NK-92 (cell line): ENCODE data around the gene RARRES1.

Source experiments
- DNase-seq: peaks from one replicate; lab custom pipeline; 2025; ENCODE audit not compliant: unreplicated experiment; lab: John Stamatoyannopoulos, UW

RARRES1 gene, protein sequence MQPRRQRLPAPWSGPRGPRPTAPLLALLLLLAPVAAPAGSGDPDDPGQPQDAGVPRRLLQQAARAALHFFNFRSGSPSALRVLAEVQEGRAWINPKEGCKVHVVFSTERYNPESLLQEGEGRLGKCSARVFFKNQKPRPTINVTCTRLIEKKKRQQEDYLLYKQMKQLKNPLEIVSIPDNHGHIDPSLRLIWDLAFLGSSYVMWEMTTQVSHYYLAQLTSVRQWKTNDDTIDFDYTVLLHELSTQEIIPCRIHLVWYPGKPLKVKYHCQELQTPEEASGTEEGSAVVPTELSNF

GRCh38 chr3:158731938-158732855, at the start of gene RARRES1:
TSS of gene RARRES1 (minus strand) at chr3:158732457. CDS start at chr3:158732415, 42 bp downstream.
- DNase-seq: no peak

- DNase-seq: no peak
These were observed 49.6 kb upstream of the RARRES1 start for GRCh38 chr3:158781849-158782248.

GRCh38 chr3:158781191-158781590, 48.9 kb upstream of the RARRES1 start:
- no peak for DNase-seq

DNA sequence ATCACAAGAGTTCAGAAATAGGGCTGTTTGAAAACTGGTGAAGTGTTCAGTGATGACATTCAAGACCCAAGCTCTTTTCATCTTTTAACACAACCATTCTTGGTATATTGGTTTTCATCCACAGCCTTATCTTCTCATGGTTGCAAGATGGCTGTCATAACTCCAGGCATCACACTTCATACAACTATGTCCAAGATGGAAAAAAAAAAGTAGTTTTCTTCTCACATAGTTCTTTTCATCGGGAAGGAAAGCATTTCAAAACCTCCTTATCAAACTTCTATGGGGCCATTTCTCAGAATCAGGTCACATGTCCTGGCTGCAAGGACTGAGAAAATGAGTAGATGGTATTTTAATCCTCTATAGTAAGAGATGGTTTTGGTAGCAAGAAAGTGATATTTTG, 48.5 kb upstream of the RARRES1 start:
- no peak for DNase-seq

GRCh38 chr3:158777161-158777873, 45.1 kb upstream of the RARRES1 start:
- no peak for DNase-seq

DNA sequence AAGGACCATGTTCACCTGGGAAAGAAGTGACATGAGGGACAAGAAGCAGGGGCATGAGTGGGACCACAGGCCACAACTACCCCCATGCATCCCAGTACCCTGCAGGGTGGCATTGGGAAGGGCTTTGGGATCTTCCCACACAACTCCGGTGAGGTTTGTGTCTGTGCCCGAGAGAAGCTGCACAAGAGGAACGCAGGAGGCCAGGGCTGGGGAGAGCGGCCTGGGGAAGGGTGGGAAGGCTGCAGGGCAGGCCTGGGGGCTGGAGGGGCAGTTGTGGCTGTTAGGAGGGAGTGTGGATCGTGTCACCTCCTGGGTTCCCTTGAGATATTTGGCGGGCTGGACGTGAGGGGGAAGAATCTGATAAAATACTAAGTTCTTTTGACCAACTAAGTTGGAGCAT, 44.3 kb upstream of the RARRES1 start:
- no peak for DNase-seq

DNA sequence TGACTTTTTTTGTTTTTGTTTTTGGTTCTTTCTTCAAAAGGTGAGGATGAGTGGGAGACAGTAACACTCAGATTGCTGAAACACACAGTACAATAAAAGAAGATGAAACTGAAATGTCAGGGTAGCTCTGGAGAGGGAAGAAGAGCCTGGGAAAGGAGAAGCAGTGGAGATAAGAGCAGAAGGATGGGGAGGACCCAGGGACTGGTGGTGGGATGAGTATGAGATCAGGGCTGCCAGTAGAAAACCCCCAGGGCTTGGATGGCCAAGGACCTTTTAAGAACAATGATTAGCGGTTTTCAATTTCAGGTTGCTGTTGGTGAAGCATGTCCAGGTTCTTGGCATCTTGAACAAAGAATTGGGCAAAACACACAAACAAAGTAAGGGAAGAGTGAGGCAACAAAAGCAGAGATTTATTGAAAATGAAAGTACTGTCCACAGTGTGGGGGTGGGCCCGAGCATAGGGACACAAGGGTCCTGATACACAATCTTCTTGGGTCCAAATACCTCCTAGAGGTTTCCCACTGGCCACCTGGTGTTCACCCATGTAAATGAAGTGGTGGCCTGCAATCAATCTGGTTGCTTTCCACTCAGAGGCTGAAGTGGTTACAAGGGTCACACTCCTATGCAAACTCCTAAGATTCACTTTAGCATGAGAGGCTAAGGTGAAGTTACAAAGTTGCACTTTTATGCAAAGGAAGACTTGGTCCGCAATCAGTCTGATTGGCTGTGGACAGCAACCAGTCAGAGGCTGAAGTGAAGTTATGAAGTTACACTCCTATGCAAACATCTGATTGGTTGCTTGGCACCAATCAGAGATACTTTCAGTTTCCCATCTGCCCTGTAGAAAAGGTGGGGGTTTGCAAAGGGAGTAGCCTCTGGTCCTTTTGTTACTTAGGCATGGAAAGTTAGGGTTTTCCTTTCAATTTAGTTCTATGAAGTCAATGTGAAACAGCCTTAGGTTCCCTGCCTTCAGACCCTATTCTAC, 43.5 kb upstream of the RARRES1 start:
- no peak for DNase-seq

- DNase-seq: no peak
These were observed 42.7 kb upstream of the RARRES1 start for GRCh38 chr3:158774965-158775364.

DNA sequence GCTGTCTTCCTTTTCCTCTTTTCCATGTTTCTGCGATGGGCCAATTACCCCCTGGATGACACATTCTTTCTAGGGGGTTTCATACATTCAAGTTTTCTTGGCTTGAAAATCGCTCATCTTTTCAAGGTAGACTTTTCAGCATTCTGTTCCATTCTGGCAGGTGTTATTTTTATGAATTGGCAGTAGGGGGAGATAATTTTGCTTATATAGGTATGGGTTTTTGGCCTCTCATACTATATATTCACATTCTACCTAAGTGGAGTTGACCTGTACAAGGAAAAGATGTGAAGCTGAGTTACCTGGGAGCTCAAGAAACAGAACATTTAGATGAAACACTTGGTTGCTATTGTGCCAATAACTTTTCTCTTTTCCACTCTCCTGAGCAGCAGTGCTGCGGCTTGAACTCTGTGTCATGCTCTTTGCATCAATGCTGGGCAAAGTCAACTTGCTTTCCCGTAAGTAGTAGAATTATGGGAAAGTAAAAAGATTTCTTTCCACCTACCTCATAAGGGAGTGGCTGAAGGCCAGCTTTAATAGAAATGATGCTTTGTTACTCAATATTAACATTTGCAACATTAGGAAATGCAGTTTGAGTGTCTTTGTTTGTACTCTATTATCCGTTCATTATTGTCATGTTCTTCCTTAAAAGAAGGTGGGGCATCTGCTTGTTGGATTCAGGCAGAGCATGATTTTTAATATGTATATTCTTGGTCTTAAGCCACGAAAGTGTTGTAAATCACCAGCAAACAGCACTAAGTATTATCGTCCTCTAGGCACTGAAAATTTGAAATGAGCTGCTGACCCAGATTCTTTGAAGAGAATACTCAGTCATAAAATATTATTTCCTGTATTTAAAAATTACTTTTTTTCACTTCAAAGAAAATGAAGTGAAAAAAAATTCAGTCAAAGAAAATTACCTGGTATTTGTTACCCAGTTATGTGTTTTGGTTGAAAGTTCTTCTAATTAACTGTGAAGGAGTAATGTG, 41.9 kb upstream of the RARRES1 start:
- DNase-seq: no peak

- no peak for DNase-seq
These were observed 40.9 kb upstream of the RARRES1 start for GRCh38 chr3:158773166-158773565.

- no peak for DNase-seq
These were observed 39.7 kb upstream of the RARRES1 start for GRCh38 chr3:158771982-158772381.

GRCh38 chr3:158771577-158771976, 39.3 kb upstream of the RARRES1 start:
- DNase-seq: no peak

- DNase-seq: no peak
These were observed 38.6 kb upstream of the RARRES1 start for GRCh38 chr3:158770741-158771350.

- DNase-seq: no peak
These were observed 37.9 kb upstream of the RARRES1 start for GRCh38 chr3:158769952-158770740.

DNA sequence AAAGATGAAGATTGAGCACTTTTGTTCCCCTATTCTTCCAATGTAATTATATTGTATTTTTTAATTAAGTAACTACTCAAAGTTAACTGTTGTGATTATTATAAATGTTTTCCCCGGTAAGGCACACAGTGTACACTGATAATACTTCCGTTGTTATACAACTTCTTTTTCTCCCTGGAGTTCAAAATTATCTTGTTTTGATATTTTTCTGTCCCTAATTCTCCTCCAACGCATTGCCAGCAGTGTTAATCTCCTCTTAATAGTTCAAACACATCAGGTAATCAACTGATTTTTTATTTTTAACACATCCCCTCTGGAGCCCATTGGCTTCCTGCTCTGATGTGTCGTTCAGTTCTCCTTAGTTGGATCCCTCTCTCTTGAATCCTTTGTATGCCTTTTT, 37.3 kb upstream of the RARRES1 start:
- DNase-seq: no peak

- DNase-seq: no peak
These were observed 36.8 kb upstream of the RARRES1 start for GRCh38 chr3:158768881-158769543.

DNA sequence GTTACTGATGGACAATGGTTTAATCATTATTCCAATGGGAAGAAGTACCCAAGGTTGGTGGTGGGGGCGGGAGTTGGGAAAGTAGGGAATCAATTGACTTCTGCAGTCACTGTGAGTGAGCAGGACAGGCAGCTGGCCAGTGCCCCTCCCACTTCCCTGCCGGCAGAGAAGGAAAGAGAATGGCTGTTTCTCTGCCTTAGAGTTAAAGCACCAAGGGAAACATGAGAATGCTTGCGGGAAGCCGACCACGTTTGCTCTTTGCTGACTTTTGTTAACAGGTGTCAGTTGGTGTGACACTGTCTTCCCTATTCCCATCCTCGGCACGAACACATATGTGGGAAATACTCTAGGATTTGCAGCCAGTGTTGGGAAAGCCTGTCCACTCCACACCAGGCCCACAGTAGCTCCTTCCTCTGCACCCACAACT, 36.1 kb upstream of the RARRES1 start:
- no peak for DNase-seq
